Testis (tissue), 2 donors: ENCODE measurements around the gene HSPBP1.
"Not testable (repeated sequence)": the region's sequence is repeated elsewhere in the genome, so short reads cannot be mapped to it uniquely, and the experiment has no call there.

Source experiments
- CTCF ChIP-seq, 3 experiments: fragments of 450-650 bp in 2 of 3; fragments of 200-600 bp in 1 of 3; sonication (generic) in 1 of 3; IDR thresholded peaks; one replicate each; pipeline ENCODE4 v1.5.1; 2016 to 2019; ENCODE audit warnings: antibody characterized with exemption in 3 of 3, mild to moderate bottlenecking in 2 of 3, moderate library complexity in 1 of 3
- POLR2A ChIP-seq: fragments of 450-650 bp; IDR thresholded peaks from one replicate; pipeline ENCODE4 v1.6.1; 2017; ENCODE audit warnings: antibody characterized with exemption, mild to moderate bottlenecking, moderate library complexity

GRCh38 chr19:55224679-55225414 is 55.1 kb downstream of the HSPBP1 start:
- not testable (repeated sequence) for TF ChIP-seq POLR2A; CTCF (IDR thresholded peaks at IDR 0.05)
